CD4-positive, alpha-beta T cell treated with Interleukin-6 for 4 hours (primary cell): ENCODE results near the gene ZMIZ1.
A peak's percentile ranks its signal among the peaks of the same experiment; 100 is the strongest.

Experiments
- DNase-seq: peaks from one replicate; pipeline ENCODE4 v3.0.0-alpha.2; 2020; ENCODE audit warnings: mixed read lengths

The ZMIZ1 gene

DNA sequence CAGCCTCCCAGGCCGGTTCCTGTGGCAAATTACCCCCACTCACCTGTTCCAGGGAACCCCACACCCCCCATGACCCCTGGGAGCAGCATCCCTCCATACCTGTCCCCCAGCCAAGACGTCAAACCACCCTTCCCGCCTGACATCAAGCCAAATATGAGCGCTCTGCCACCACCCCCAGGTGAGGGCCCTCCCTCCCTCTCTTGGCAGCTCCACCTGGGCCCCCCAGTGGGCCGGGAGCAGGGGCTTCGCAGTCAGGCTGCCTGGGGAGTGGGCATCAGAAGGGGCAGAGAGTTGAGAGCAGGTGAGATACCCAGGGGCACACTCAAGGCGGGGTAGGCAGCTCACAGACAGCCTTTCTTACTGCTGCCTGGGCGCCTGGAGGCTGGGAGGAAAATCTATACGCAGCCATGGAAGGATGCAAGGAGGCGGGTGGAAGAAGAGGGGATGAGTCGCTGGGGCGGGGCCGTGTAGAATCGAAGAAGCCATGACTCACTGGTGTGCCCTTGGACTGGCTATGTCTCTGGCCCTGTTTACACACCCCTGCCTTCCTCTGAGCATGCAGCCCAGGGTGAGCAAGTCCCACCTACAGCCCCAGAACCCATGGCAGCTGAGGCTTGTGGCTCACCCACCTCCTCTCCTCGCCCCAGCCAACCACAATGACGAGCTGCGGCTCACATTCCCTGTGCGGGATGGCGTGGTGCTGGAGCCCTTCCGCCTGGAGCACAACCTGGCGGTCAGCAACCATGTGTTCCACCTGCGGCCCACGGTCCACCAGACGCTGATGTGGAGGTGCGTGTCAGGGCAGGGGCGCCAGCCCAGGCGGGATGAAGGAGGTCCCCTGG is 229.9 kb downstream of the ZMIZ1 start:
- peak; percentile 51 for DNase-seq

DNA sequence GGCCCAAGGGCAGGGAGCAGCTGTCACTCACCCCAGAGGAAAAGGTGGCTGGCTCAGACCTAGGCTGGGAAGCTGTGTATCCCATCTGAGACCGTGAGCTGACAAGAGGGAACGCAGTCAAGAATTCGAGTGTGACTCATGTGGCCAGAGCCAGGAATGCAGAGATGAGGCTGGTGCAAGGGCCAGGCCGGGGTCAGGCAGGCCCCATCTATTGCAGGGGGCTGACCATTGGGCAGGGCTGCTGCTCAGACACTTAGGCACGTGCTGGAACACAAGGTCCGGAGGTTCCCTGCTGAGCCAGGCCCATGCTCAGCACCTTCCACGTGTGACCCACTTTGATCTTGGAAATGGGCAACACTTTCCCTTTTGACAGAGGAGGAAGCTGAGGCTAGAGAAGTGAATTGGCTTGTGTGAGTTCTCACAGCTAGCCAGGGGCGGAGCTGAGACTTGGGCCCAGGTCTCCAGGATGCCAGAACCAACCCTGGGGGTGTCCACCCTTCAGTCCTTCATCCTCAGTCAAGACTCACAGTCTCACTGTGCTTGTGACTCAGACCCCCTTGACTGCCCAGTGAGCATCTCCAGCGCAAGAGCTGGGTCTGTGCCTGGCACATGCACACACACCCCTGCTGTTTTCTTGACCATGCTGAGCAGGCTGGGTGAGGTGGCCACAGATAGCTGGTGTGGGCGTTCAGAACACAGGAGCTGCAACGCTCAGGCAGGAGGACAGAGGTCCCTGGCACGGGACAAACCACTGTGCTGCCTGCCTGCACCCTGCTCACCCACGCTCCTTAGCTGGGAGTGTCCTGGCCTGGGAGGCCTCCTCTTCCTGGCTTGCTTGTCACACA is 230.9 kb downstream of the ZMIZ1 start:
- no peak for DNase-seq

DNA sequence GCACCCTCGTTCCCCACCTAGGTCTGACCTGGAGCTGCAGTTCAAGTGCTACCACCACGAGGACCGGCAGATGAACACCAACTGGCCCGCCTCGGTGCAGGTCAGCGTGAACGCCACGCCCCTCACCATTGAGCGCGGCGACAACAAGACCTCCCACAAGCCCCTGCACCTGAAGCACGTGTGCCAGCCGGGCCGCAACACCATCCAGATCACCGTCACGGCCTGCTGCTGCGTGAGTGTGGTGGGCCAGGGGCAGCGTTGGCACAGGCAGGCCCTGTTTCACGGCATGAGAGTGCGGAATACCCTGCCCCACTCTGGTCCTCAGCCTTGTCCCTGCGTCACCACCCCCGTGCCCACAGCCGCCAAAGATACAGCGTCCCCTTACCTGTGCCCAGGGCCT is 231.9 kb downstream of the ZMIZ1 start:
- DNase-seq = no peak

DNA sequence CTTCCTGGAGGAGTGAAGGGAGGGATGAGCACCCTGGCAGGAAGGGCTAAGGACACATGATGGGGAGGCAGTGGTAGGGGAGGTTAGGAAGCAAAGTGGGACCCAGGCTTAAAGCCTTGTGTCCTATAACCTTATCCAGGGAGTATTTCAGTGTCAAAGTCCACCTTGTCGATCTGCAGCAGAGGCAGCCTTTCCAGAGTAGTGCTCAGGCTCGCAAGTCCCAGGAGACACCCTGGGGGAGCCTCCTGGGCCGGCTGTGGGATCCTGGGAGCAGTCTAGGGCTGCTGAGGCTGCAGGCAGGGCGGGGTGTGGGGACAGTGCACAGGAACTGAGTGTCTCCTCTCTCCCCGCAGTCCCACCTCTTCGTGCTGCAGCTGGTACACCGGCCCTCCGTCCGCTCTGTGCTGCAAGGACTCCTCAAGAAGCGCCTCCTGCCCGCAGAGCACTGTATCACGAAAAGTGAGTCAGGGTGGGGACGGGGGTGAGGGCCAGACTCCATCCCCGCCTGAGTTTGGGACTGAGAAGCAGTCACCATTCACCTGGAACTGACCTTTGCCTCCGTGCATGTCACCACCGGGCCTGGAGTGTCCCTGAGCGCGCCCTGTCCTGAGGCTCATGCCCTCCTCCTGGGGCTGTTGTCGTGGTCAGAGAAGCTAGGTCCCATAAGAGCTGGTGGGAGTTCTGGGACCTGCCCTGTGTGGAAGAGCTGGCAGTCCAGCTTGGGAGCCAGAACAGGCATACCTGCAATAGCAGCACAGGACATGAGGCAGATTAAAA is 233.2 kb downstream of the ZMIZ1 start:
- DNase-seq = no peak

DNA sequence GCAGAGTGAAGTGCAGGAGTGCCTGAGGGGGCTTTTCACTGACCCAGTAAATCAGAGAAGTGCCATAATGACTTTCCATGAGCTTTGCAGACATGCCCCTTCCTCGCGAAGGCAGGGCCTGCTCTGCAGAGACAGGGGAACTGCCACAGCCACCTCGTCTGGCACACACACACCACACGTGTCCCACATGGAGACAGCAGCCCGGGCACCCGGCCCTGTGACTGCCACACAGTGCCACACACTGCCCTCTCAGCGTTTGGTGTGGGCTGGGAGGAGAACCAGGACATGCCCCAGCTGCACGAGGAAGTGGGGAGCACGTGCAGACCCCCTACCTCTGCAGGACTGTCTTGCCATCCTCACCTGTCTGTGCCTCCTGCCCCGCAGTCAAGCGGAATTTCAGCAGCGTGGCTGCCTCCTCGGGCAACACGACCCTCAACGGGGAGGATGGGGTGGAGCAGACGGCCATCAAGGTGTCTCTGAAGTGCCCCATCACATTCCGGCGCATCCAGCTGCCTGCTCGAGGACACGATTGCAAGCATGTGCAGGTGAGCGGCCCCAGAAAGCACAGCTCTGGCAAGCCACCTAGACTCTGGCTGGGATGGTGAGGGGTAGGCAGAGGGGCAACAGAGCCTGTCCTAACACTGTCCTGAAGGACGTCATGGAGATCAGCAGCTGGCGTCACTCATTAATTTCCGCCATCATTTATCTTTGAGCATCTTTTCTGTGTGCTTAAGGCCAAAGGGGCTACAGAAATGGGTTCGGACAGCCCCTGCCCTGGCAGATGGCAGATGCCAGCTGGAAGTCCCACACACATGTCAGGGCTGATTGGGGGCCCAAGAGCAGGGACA is 235.1 kb downstream of the ZMIZ1 start:
- no peak for DNase-seq

DNA sequence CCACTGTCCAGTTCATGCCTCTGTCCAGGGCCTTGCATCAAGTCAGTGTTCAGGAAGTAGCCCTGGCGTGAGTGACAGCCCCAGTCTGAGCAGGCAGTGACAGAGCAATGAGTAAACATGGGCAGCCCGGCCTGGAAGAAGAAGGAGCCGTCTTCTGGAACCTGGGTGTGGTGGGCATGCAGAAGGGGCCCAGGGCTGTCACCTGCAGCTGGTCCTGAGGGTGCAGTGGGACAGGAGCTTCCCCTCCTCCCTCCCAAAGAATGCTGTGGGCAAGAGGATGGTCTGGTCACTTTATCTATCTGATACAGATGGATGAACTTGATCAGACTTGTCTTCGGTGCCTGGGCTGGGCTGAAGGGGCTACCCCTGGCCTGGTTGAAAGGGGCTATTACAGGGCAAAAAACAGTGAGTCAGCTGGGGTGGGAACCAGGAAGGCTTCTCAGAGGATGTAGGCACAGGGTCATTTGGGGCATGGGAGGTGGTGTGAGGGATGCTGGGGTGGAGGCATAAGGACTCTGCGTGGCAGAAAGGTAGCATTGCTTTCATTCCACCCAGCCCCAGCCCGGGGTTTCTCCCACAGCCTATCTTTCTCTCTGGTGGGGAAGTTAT is 235.8 kb downstream of the ZMIZ1 start:
- no peak for DNase-seq

DNA sequence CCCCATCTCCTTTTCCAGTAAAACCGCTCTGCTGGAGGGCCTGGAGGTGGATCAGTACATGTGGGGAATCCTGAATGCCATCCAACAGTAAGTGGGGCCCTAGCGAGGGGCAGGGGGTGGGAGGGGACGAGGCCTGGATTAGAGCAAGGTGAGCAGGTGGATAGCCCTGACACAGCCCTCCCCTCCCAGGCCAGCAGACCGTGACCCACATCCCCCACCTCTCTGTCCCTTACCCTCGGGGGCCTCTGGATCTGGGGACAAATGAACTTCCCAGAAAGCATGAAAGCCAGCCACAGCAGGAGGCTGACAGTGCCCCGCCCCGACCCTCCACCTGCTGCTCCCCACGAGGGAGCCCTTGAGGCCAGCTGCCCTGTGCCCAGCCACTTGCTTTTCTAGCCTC is 236.7 kb downstream of the ZMIZ1 start:
- DNase-seq = no peak

DNA sequence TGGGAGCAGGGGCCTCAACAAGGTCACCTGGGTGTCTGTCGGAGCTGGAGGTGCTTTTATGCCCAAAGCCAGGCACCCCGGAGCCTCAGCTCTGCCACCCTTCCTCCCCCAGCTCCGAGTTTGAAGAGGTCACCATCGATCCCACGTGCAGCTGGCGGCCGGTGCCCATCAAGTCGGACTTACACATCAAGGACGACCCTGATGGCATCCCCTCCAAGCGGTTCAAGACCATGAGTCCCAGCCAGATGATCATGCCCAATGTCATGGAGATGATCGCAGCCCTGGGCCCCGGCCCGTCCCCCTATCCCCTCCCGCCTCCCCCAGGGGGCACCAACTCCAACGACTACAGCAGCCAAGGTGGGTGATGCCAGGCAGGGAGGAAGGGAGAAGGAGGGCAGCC is 237.2 kb downstream of the ZMIZ1 start:
- DNase-seq = no peak

DNA sequence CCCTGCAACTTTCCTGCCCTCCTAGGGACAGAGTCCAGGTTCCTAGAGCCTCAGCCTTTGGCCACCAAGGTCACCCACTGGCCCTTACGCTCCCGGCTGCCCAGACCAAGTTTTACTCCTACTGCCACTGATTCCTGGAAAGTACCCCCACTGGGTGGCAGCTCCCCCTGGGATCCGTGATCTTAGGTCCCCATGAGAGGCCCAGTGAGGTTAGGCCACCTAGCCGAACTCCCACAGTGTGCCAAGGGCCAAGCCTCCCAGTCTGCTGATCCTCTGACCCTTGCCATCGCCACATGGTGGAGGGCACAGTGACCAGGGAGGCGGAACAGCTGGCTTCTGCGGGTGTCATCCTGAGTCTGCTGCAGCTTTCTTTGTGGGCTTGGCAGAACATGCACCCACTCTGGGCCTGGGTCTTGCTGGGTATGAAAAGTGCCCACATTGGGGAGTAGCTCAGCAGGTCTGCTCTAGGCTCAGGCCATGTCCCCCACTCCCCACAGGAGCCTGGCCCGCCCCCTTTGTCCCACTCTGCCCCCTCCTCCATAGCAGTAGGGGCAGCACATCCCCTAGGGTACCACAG is 238.0 kb downstream of the ZMIZ1 start:
- no peak for DNase-seq

DNA sequence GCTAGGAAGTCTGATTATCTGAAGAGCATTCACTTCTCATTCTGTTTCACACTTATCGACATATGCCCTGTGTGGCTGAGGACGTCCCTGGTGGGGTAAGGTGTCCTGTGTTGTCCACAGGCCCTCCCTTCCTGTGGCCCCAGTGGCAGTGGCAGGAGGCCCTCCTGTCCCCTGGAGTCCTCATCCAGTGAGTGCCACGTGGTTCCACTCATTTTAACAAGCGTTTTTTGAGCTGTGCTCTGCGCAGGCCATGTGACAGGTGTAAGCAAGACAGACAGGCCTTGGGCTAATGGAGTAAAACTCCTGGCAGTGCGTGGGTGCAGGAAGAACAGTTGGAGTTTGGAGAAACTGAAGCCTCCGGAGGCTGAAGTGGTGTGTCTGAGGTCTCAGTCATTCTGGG is 239.2 kb downstream of the ZMIZ1 start:
- no peak for DNase-seq

DNA sequence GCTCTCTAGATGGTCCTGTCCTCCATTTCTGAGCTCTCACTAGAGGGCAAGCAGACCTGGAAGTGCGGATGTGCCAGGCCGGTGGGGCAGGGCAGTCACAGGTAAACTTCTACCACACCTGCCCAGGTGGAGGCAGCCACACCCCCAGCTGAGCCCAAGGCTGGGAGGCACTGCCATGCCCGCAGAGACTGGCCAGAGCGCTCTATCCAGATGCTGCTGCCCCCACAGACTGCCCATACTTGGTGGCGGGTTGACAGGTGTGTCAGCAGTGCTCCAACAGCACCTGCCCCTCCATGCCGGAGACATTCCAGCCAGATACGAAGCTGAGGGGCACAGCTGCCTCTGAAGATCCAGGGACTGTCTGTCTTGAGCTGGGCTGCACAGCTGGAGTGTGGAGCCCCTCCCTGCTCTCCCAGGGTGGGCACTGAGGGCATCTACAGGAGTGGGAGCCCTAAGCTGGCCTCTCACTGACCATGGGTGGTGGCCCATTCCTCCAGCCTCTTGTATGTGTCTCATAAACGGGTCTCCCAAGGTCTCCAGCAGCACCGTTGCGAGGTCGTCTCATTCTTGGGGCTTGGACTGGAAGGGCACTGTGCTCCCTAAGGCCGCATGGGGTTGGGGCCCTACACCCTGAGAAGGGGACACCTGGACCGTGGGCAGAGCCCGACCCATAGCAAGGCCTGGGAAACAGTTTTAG is 240.4 kb downstream of the ZMIZ1 start:
- no peak for DNase-seq

DNA sequence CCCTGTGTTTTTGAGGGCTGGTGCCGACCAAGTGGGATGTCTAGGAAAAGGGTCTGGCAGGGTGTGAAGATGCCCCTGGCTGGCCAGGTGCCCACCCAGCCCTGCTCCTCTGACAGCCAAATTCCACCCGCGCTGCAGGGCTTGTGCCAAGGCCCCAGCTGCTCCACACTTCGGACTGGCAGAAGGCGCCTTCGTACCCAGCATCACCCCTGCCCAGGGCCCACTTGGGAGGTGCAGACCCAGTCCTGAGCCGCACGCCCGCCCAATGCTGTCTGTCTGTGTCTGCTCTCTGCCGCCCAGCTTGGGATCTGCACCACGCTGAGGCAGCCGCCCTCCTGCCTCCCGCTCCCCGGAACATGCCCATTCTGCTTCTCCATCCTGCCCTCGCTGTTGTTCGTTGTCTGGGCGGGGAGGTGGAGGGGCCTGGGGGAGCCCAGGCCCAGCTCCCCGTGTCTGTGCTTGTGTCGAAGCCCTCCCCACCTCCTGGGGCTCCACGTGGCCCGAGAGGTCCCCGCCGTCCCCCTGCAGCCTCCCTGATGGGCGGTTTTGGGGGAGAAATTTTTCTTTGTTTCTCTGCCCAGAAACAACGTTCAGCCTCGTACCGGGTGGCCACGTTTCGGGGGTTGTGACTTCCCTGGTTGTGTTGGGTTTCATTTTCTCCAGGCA is 241.6 kb downstream of the ZMIZ1 start:
- DNase-seq = no peak

DNA sequence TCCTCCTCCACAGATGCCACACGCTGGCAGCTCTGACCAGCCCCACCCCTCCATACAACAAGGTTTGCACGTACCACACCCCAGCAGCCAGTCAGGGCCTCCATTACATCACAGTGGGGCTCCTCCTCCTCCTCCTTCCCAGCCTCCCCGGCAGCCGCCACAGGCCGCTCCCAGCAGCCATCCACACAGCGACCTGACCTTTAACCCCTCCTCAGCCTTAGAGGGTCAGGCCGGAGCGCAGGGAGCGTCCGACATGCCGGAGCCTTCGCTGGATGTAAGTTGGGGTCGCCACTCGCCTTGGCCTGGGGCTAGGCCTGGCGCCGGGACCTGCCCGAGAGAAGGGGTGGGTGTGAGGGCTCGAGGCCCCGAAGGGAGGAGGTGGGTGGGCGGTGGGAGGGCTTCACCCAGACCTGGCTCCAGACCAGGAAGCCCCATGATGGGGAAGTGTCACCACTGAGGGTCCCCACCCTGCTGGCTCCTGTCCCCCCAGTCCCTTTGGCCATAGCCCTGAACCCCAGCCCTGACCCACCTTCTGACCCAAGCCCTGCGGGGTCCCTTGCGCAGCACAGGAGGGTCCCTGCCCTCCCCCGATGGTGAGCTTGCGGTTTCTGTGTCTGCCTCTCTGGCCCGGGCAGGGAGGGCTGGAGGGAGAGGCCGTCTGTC is 242.3 kb downstream of the ZMIZ1 start:
- no peak for DNase-seq

DNA sequence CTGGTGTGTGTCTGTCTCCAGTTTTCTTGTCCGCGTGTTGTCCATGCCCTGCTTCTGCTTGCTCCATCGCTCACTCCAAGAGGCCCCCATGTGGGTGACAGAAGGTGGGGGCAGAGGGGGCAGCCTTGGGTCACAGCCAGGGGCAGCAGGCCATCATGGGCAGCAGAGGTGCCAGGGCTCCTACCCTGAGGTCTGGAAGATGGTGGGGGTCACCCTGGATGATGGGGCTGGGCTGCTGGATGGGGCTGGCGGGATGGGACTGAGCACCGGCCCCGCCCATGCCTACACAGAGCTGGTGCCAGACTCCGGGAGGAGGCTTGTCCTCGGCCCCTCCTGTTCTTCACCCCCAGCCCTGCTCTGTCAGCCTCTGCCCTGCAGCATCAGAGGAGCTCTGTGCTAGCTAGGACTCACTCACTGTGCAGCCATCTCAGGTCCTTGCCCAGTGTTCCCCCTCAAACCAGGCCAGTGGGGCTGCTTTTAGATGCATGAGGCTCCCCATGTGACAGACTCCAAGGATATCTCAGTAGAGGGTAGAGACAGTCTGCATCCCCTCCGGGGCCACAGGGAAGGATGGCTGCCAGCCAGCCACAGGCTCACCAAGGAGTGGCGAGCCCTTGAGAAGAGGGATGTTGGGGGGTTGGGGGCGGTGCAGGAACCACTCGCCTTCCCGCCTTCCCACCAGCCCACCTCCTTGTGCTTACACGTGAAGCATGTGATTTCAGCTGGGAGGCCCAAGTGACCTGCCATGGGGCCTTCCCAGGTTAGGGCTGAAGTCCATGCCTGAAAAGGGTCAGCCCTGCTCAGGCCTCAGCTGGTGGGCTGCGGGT is 243.0 kb downstream of the ZMIZ1 start:
- no peak for DNase-seq

DNA sequence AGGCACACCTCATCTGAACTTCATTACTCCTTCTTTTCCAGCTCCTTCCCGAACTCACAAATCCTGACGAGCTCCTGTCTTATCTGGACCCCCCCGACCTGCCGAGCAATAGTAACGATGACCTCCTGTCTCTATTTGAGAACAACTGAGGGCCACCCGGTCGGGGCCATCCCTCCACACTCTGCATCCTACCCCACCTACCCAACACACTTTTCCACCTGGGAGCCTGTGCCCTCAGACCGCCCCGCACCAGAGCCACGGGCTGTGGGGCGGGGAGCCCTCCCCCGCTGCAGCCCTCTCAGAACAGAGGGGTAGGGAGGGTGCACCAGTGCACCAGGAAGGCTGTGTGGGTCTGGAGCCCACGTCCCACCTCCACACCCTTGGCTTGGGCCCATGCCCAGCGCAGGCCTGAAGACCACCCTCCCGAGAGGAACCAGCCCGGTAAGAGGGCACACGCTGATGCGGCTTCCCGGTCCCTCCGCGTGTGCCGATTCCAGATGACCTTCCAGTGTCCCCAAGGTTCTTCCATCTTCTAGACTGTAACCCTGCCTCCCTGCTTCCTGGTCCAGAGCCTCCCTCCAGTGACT is 243.9 kb downstream of the ZMIZ1 start:
- no peak for DNase-seq

DNA sequence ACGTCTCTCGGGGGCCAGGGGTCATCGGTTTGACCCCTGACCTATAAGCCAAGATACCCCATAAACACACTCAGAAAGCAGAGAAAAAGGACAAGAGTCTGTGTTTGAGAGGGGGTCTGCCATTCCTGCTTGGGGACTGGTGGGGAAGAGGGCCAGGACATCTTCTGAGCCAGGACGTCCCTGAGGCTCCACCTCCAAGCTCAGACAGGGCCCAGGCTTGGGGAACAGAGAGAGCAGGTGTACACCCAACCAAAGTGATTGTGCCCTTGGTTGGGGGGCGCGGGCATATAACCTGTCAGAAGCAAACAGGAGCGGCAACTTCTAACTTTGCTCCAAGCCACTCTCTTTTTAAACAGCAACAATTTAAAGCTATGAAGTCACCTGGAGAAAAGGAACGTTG is 244.6 kb downstream of the ZMIZ1 start:
- no peak for DNase-seq

DNA sequence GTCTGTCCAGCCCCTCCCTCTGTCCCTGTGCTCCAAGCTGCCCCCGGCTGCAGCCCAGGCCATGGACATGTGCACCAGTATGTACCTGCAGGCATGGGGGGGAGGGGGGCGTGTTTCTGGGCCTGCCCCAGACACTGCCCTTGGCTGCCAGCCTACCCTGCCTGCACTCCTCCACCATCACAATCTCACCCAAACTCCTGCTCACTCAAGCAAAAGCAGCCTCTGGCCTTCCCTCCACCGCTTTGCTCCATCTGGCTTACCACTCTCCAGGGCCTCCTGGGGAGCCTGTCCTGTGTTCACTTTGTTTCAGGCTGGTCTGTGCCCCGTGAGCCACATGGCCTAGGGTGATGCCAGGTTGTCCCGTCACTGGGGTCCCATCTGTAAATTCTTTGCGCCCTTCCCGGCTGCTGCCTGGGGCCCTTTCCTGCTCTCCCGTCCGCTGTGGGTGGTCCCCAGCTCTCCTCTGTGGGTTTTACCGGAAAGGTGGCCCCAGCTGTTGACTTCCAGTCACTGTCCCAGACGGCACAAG is 245.2 kb downstream of the ZMIZ1 start:
- no peak for DNase-seq
